GM23338 (cell line): ENCODE results near the gene UCKL1. TPM values are rescaled to one million over a fixed set of nuclear protein-coding genes. Genes with fewer than 3 reads are reported as not detected.
A peak's percentile ranks its signal among the peaks of the same experiment; 100 is the strongest.

Source experiments
- ATAC-seq: fragments of 200-7000 bp; cut with Tn5 transposase; 3 replicates; pipeline ENCODE4 v1.9.1; 2020
- DNase-seq: peaks from one replicate; pipeline ENCODE4 v3.0.0-alpha.2; 2015; ENCODE audit warnings: low spot score
- H2AFZ ChIP-seq: fragments of 200-600 bp; sonication (generic); 2 replicates; pipeline ENCODE4 v1.8.0; 2016; ENCODE audit warnings: antibody characterized with exemption, mild to moderate bottlenecking, moderate library complexity
- H3F3A ChIP-seq: fragments of 200-600 bp; sonication (generic); replicated peaks from 2 replicates; pipeline ENCODE4 v1.8.0; 2017; ENCODE audit warnings: antibody characterized with exemption, mixed run types, low read depth
- H3K27ac ChIP-seq: fragments of 200-600 bp; sonication (generic); 2 replicates; pipeline ENCODE4 v1.6.1; 2016; ENCODE audit warnings: low read depth
- H3K27me3 ChIP-seq: fragments of 200-600 bp; sonication (generic); 2 replicates; pipeline ENCODE4 v1.8.0; 2016; ENCODE audit warnings: mild to moderate bottlenecking, mixed run types, moderate library complexity; ENCODE audit not compliant: insufficient read depth
- H3K36me3 ChIP-seq: fragments of 200-600 bp; sonication (generic); 2 replicates; pipeline ENCODE4 v1.8.0; 2016; ENCODE audit warnings: mild to moderate bottlenecking; ENCODE audit not compliant: insufficient read depth
- H3K4me1 ChIP-seq: fragments of 200-600 bp; sonication (generic); 2 replicates; pipeline ENCODE4 v1.8.0; 2016; ENCODE audit warnings: mild to moderate bottlenecking, moderate library complexity; ENCODE audit not compliant: insufficient read depth
- H3K4me2 ChIP-seq: fragments of 200-600 bp; sonication (generic); 2 replicates; pipeline ENCODE4 v1.7.1; 2017; ENCODE audit warnings: mixed run types
- H3K4me3 ChIP-seq: fragments of 200-600 bp; sonication (generic); 2 replicates; pipeline ENCODE4 v1.6.1; 2016; ENCODE audit warnings: mixed run types
- H3K79me2 ChIP-seq: fragments of 200-600 bp; sonication (generic); replicated peaks from 2 replicates; pipeline ENCODE4 v1.8.0; 2017; ENCODE audit warnings: mild to moderate bottlenecking; ENCODE audit not compliant: insufficient read depth
- H3K9me2 ChIP-seq: fragments of 200-600 bp; sonication (generic); 2 replicates; pipeline ENCODE4 v1.8.0; 2017; ENCODE audit not compliant: insufficient read depth
- H4K20me1 ChIP-seq: fragments of 200-600 bp; sonication (generic); replicated peaks from 2 replicates; pipeline ENCODE4 v1.8.0; 2017; ENCODE audit warnings: mild to moderate bottlenecking; ENCODE audit not compliant: insufficient read depth
- H3K27ac Mint-ChIP-seq: 2 replicates; pipeline ENCODE4 v1.8.0; 2020; ENCODE audit warnings: inconsistent platforms, mild to moderate bottlenecking, moderate library complexity, mixed read lengths
- H3K27me3 Mint-ChIP-seq: 3 replicates; pipeline ENCODE4 v1.8.0; 2022; ENCODE audit warnings: low read depth, mild to moderate bottlenecking, moderate library complexity, mixed read lengths, inconsistent platforms; ENCODE audit not compliant: insufficient read depth, poor library complexity
- H3K36me3 Mint-ChIP-seq: 3 replicates; pipeline ENCODE4 v1.8.0; 2021; ENCODE audit warnings: low read depth, mild to moderate bottlenecking, inconsistent platforms, moderate library complexity, mixed read lengths
- H3K4me1 Mint-ChIP-seq: 3 replicates; pipeline ENCODE4 v1.8.0; 2020; ENCODE audit warnings: mild to moderate bottlenecking, inconsistent platforms, mixed read lengths
- H3K4me3 Mint-ChIP-seq: 3 replicates; pipeline ENCODE4 v1.8.0; 2021; ENCODE audit warnings: moderate library complexity, mild to moderate bottlenecking, inconsistent platforms, mixed read lengths
- H3K9me3 Mint-ChIP-seq: 3 replicates; pipeline ENCODE4 v1.8.0; 2020; ENCODE audit warnings: moderate library complexity, mild to moderate bottlenecking, inconsistent platforms, mixed read lengths
- CREB1 ChIP-seq: fragments of 250-450 bp; sonication (Bioruptor Pico); IDR thresholded peaks from 2 replicates; pipeline ENCODE4 v1.5.0; 2020; ENCODE audit warnings: low read depth, mild to moderate bottlenecking, moderate library complexity
- EZH2 ChIP-seq: fragments of 200-600 bp; sonication (generic); IDR thresholded peaks from one replicate; pipeline ENCODE4 v1.8.0; 2017; ENCODE audit warnings: antibody characterized with exemption, mild to moderate bottlenecking, low read depth; ENCODE audit not compliant: unreplicated experiment
- EZH2phosphoT487 ChIP-seq: fragments of 200-600 bp; sonication (generic); IDR thresholded peaks from one replicate; pipeline ENCODE4 v1.8.1; 2018; ENCODE audit warnings: antibody characterized with exemption; ENCODE audit not compliant: unreplicated experiment
- POLR2AphosphoS5 ChIP-seq: IDR thresholded peaks from 2 replicates; pipeline ENCODE4 v1.6.1; 2016; ENCODE audit warnings: antibody characterized with exemption, low read depth
- ZNF331 ChIP-seq: fragments of 250-450 bp; sonication (Bioruptor Pico); IDR thresholded peaks from 2 replicates; pipeline ENCODE4 v1.5.0; 2020; ENCODE audit warnings: low read depth, mild to moderate bottlenecking, moderate library complexity
- polyA plus RNA-seq: library from polyadenylated mRNA; unstranded; fragments of >200 nt; fragmentation: Nextera tagmentation; extraction: Ambion mirVana; gene quantifications from 2 replicates; pipeline ENCODE4 v1.2.1, GENCODE V29; 2016
- total RNA-seq: library from RNA; depleted of rRNA; stranded (reverse); fragments of >200 nt; shearing (Covaris generic); gene quantifications from 2 replicates; pipeline ENCODE4 v1.2.3, GENCODE V29; 2014
- TF ChIP-seq, protein P1 (sequence below), 2 experiments: fragments of 200-600 bp in 1 of 2; sonication (generic) in 1 of 2; conservative IDR thresholded peaks; 2 replicates each; pipeline versions ENCODE4 v1.5.1 to v1.6.1; 2016 to 2017; ENCODE audit warnings: antibody characterized with exemption in 2 of 2, low read depth in 2 of 2, mild to moderate bottlenecking in 2 of 2, moderate library complexity in 1 of 2
- TF ChIP-seq, protein P2 (sequence below): IDR thresholded peaks from 2 replicates; pipeline ENCODE4 v1.6.1; 2016; ENCODE audit warnings: antibody characterized with exemption
- TF ChIP-seq, protein P3 (sequence below): fragments of 250-450 bp; sonication (Bioruptor Pico); IDR thresholded peaks from 2 replicates; pipeline ENCODE4 v1.5.0; 2020; ENCODE audit warnings: mild to moderate bottlenecking, moderate library complexity

The UCKL1 gene
- total and polyA plus RNA-seq, 2 experiments from 2014 or later = 56.8 to 82.5 TPM

DNA sequence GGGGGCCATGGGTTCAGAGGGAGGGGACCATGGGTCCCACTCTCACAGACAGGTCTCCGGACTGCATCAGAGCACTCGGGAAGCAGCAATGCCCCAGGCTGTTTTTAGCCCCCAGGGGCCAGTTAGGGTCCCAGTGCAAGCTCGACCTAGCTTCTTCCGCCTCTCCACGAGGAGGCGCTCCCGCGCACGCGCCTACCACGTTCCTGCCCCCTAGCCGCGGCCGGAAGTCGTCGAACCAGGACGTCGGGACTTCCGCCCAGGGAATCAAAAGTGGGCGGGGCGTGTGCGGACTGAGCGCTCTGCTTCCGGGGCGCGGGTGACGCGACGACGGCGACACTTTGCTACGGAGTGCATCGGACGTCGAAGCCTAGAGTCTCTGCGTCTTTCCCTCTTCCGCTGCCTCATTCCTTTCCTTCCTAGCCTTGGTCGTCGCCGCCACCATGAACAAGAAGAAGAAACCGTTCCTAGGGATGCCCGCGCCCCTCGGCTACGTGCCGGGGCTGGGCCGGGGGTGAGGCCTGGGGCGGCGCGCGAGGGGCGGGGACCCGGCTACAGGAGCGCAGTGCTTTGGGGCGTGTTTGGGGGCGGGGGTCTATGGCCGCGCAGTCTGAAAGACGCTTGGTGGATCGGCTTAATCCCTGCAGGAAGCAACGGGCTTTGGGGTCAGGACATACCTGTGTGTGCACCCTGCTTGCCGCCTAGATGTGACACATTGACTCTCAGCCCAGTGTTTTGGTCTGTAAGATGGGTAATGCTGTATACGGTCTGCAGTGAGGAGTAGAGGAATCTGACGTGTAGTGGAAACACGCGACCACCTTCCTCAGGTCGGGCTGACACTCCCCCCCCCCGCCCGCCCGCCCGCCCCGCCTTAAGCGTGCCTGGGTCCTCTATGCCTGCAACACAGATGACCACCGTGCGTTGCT lies 24.9 kb upstream of the UCKL1 start, which contains the start of gene PRPF6:
PRPF6 (plus strand) TSS at position 327 of the 923 bp plus-strand sequence; CDS start at position 441, 114 bp downstream.
- Mint-ChIP-seq H3K9me3 (no peaks in the 10 kb centered on the region; the same call in 2 of the 3 replicates), H3K4me3 (peak within 1 kb of the TSS; percentile 96), H3K4me1 (peaks cover 29% of the 10 kb centered on the region), H3K36me3 (peaks cover 34% of the 10 kb centered on the region), H3K27ac (peak within 1 kb of the TSS; percentile 95), H3K27me3 (peaks cover 17% of the 10 kb centered on the region)
- no peaks in the 10 kb centered on the region for H3K9me2 ChIP-seq
- H3K4me2 ChIP-seq = peak within 1 kb of the TSS; percentile 93
- H3K36me3 ChIP-seq = peaks cover 16% of the 10 kb centered on the region
- H3K27me3 ChIP-seq = peaks cover 15% of the 10 kb centered on the region
- H2AFZ ChIP-seq = peak within 1 kb of the TSS; percentile 93; the same call in 1 of the 2 replicates
- peaks cover 18% of the 10 kb centered on the region for H3K4me1 ChIP-seq
- peak within 1 kb of the TSS; percentile 88; the same call in 1 of the 2 replicates for H3K27ac ChIP-seq
- ATAC-seq (peak; percentile 79), DNase-seq (peak; percentile 99)
- H3F3A ChIP-seq = peaks cover 20% of the 10 kb centered on the region
- H4K20me1 ChIP-seq = peaks cover 13% of the 10 kb centered on the region
- peak within 1 kb of the TSS; percentile 98 for H3K4me3 ChIP-seq
- H3K79me2 ChIP-seq = peaks cover 29% of the 10 kb centered on the region
- TF ChIP-seq, protein P1, sequence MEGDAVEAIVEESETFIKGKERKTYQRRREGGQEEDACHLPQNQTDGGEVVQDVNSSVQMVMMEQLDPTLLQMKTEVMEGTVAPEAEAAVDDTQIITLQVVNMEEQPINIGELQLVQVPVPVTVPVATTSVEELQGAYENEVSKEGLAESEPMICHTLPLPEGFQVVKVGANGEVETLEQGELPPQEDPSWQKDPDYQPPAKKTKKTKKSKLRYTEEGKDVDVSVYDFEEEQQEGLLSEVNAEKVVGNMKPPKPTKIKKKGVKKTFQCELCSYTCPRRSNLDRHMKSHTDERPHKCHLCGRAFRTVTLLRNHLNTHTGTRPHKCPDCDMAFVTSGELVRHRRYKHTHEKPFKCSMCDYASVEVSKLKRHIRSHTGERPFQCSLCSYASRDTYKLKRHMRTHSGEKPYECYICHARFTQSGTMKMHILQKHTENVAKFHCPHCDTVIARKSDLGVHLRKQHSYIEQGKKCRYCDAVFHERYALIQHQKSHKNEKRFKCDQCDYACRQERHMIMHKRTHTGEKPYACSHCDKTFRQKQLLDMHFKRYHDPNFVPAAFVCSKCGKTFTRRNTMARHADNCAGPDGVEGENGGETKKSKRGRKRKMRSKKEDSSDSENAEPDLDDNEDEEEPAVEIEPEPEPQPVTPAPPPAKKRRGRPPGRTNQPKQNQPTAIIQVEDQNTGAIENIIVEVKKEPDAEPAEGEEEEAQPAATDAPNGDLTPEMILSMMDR (conservative IDR thresholded peaks at IDR 0.05; ENCODE audit: low read depth in 2 of 2) = peak; percentile 70 to 94
- TF ChIP-seq, protein P2, sequence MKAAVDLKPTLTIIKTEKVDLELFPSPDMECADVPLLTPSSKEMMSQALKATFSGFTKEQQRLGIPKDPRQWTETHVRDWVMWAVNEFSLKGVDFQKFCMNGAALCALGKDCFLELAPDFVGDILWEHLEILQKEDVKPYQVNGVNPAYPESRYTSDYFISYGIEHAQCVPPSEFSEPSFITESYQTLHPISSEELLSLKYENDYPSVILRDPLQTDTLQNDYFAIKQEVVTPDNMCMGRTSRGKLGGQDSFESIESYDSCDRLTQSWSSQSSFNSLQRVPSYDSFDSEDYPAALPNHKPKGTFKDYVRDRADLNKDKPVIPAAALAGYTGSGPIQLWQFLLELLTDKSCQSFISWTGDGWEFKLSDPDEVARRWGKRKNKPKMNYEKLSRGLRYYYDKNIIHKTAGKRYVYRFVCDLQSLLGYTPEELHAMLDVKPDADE = peak; percentile 95
- TF ChIP-seq POLR2AphosphoS5 (peak; percentile 81), EZH2 (no peak), EZH2phosphoT487 (no peak), CREB1 (CRISPR knock-in tag) (peak; percentile 96)

DNA sequence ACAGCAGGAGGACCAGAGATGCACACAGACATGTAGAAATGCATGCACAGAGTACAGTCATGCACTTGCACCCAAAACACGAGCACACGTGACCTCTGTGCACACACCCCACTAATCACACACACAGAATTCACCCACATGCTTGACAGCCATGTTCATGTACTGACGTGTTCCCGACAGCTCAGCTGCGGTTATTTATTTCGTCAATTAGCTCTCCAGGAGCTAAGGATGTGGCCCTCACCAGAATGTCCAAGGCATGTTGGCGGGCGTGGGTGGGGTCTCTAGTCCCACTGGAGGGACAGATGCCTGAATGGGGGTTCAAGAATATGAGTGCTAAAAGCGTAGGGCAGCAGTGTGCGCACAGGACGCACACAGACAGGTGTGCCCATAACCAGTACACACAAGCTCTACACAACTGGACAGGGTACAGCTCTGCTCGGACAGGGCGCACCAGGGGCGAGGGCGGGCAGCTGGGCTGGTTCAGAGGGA lies 24.1 kb upstream of the UCKL1 start:
- peaks cover 27% of the 10 kb centered on the region for H3K36me3 Mint-ChIP-seq
- H3K9me3 Mint-ChIP-seq = no peaks in the 10 kb centered on the region; the same call in 2 of the 3 replicates
- peaks cover 13% of the 10 kb centered on the region for H4K20me1 ChIP-seq
- H3K4me3 Mint-ChIP-seq = peak overlapping the region; percentile 96
- H3K4me3 ChIP-seq = peak overlapping the region; percentile 98
- H3K4me1 ChIP-seq = peaks cover 18% of the 10 kb centered on the region
- no peak overlapping the region for H2AFZ ChIP-seq
- peaks cover 11% of the 10 kb centered on the region for H3K36me3 ChIP-seq
- H3K27ac Mint-ChIP-seq = no peak overlapping the region
- DNase-seq (no peak), ATAC-seq (peak; percentile 6; the same call in 2 of the 3 replicates)
- peaks cover 29% of the 10 kb centered on the region for H3K79me2 ChIP-seq
- no peak overlapping the region for H3K27ac ChIP-seq
- H3K9me2 ChIP-seq = no peaks in the 10 kb centered on the region
- H3K27me3 Mint-ChIP-seq = peaks cover 21% of the 10 kb centered on the region
- H3K27me3 ChIP-seq = peaks cover 15% of the 10 kb centered on the region
- peak overlapping the region; percentile 93 for H3K4me2 ChIP-seq
- H3F3A ChIP-seq = peaks cover 20% of the 10 kb centered on the region
- peaks cover 30% of the 10 kb centered on the region for H3K4me1 Mint-ChIP-seq
- TF ChIP-seq, protein P3, sequence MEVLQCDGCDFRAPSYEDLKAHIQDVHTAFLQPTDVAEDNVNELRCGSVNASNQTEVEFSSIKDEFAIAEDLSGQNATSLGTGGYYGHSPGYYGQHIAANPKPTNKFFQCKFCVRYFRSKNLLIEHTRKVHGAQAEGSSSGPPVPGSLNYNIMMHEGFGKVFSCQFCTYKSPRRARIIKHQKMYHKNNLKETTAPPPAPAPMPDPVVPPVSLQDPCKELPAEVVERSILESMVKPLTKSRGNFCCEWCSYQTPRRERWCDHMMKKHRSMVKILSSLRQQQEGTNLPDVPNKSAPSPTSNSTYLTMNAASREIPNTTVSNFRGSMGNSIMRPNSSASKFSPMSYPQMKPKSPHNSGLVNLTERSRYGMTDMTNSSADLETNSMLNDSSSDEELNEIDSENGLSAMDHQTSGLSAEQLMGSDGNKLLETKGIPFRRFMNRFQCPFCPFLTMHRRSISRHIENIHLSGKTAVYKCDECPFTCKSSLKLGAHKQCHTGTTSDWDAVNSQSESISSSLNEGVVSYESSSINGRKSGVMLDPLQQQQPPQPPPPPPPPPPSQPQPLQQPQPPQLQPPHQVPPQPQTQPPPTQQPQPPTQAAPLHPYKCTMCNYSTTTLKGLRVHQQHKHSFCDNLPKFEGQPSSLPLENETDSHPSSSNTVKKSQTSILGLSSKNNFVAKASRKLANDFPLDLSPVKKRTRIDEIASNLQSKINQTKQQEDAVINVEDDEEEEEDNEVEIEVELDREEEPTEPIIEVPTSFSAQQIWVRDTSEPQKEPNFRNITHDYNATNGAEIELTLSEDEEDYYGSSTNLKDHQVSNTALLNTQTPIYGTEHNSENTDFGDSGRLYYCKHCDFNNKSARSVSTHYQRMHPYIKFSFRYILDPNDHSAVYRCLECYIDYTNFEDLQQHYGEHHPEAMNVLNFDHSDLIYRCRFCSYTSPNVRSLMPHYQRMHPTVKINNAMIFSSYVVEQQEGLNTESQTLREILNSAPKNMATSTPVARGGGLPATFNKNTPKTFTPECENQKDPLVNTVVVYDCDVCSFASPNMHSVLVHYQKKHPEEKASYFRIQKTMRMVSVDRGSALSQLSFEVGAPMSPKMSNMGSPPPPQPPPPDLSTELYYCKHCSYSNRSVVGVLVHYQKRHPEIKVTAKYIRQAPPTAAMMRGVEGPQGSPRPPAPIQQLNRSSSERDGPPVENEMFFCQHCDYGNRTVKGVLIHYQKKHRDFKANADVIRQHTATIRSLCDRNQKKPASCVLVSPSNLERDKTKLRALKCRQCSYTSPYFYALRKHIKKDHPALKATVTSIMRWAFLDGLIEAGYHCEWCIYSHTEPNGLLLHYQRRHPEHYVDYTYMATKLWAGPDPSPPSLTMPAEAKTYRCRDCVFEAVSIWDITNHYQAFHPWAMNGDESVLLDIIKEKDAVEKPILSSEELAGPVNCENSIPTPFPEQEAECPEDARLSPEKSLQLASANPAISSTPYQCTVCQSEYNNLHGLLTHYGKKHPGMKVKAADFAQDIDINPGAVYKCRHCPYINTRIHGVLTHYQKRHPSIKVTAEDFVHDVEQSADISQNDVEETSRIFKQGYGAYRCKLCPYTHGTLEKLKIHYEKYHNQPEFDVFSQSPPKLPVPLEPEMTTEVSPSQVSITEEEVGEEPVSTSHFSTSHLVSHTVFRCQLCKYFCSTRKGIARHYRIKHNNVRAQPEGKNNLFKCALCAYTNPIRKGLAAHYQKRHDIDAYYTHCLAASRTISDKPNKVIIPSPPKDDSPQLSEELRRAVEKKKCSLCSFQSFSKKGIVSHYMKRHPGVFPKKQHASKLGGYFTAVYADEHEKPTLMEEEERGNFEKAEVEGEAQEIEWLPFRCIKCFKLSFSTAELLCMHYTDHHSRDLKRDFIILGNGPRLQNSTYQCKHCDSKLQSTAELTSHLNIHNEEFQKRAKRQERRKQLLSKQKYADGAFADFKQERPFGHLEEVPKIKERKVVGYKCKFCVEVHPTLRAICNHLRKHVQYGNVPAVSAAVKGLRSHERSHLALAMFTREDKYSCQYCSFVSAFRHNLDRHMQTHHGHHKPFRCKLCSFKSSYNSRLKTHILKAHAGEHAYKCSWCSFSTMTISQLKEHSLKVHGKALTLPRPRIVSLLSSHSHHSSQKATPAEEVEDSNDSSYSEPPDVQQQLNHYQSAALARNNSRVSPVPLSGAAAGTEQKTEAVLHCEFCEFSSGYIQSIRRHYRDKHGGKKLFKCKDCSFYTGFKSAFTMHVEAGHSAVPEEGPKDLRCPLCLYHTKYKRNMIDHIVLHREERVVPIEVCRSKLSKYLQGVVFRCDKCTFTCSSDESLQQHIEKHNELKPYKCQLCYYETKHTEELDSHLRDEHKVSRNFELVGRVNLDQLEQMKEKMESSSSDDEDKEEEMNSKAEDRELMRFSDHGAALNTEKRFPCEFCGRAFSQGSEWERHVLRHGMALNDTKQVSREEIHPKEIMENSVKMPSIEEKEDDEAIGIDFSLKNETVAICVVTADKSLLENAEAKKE (CRISPR knock-in tag) = no peak
- TF ChIP-seq EZH2phosphoT487 (no peak), EZH2 (no peak), ZNF331 (no peak), POLR2AphosphoS5 (no peak)
